ENCODE results near the gene DAPL1.
"Not testable (repeated sequence)": the region's sequence is repeated elsewhere in the genome, so short reads cannot be mapped to it uniquely, and the experiment has no call there.

DNA sequence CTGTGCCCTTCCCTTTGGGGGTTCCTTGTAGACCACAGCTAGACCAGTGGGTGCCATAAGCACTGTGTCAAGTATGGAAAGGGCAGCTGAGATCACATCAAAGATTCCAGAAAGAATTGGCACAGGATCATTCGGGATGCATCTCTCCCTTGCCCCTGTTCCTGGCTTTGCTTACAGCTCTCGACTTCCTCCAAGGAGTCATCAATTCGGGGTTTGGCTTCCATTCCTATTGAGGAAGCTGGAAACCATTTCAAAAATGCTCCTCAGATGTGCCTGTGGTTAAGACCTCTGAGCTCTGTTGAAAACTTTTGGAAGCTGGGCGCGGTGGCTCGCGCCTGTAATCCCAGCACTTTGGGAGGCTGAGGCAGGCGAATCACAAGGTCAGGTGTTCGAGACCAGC, 65.1 kb downstream of the DAPL1 start:
- TF ChIP-seq, protein P1, sequence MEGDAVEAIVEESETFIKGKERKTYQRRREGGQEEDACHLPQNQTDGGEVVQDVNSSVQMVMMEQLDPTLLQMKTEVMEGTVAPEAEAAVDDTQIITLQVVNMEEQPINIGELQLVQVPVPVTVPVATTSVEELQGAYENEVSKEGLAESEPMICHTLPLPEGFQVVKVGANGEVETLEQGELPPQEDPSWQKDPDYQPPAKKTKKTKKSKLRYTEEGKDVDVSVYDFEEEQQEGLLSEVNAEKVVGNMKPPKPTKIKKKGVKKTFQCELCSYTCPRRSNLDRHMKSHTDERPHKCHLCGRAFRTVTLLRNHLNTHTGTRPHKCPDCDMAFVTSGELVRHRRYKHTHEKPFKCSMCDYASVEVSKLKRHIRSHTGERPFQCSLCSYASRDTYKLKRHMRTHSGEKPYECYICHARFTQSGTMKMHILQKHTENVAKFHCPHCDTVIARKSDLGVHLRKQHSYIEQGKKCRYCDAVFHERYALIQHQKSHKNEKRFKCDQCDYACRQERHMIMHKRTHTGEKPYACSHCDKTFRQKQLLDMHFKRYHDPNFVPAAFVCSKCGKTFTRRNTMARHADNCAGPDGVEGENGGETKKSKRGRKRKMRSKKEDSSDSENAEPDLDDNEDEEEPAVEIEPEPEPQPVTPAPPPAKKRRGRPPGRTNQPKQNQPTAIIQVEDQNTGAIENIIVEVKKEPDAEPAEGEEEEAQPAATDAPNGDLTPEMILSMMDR (IDR thresholded peaks at IDR 0.05; ENCODE audit: low read length) = not testable (repeated sequence)
- TF ChIP-seq EZH2 (optimal IDR thresholded peaks at IDR 0.05; ENCODE audit: low read depth, low read length) = not testable (repeated sequence)

Measured in MM.1S (cell line).